AG20443 (cell line): Measurements from ENCODE around the gene ST6GALNAC4.
"Not testable (repeated sequence)": the region's sequence is repeated elsewhere in the genome, so short reads cannot be mapped to it uniquely, and the experiment has no call there.

ENCODE experiments used
- DNase-seq: peaks from one replicate; pipeline ENCODE4 v3.0.0; 2012; ENCODE audit warnings: low spot score, mixed read lengths

ST6GALNAC4 gene

GRCh38 chr9:127870153-127870491 is 46.7 kb downstream of the ST6GALNAC4 start:
- not testable (repeated sequence) for DNase-seq

- DNase-seq = peak; percentile 93
Measured at GRCh38 chr9:127869310-127870152, 47.3 kb downstream of the ST6GALNAC4 start.

GRCh38 chr9:127868278-127868902 is 48.5 kb downstream of the ST6GALNAC4 start:
- no peak for DNase-seq

GRCh38 chr9:127867356-127868277 is 49.2 kb downstream of the ST6GALNAC4 start:
- no peak for DNase-seq

GRCh38 chr9:127866535-127866934 is 50.3 kb downstream of the ST6GALNAC4 start:
- DNase-seq = no peak

- DNase-seq = no peak
Measured at GRCh38 chr9:127865645-127866464, 51.0 kb downstream of the ST6GALNAC4 start.

GRCh38 chr9:127863191-127863621 is 53.6 kb downstream of the ST6GALNAC4 start:
- no peak for DNase-seq

GRCh38 chr9:127862075-127863011 is 54.5 kb downstream of the ST6GALNAC4 start:
- DNase-seq = no peak

- no peak for DNase-seq
Measured at GRCh38 chr9:127860779-127861178, 56.1 kb downstream of the ST6GALNAC4 start.

GRCh38 chr9:127860260-127860659 is 56.6 kb downstream of the ST6GALNAC4 start:
- no peak for DNase-seq

GRCh38 chr9:127858041-127858512 is 58.8 kb downstream of the ST6GALNAC4 start:
- no peak for DNase-seq
